GM12878 (cell line): Measurements from ENCODE around the gene TENT5A.

Experiments used
- CTCF ChIP-seq, 3 experiments: IDR thresholded peaks in 2 of 3; conservative IDR thresholded peaks in 1 of 3; 2 replicates each; pipeline ENCODE4 v1.5.1; 2011; ENCODE audit warnings: low read depth in 3 of 3, low read length in 3 of 3, mild to moderate bottlenecking in 3 of 3, control low read depth in 2 of 3, moderate library complexity in 2 of 3, inconsistent platforms in 1 of 3, mixed read lengths in 1 of 3; ENCODE audit not compliant: control insufficient read depth in 2 of 3, insufficient read depth in 1 of 3; ENCODE audit errors: extremely low read depth in 1 of 3
- MYC ChIP-seq: IDR thresholded peaks from 2 replicates; pipeline ENCODE4 v1.6.1; 2011; ENCODE audit warnings: mild to moderate bottlenecking, low read length, moderate library complexity, inconsistent platforms; ENCODE audit not compliant: insufficient read depth, insufficient replicate concordance, insufficient read length, severe bottlenecking

GRCh38 chr6:81713205-81713604 lies 39.3 kb downstream of the TENT5A start:
- TF ChIP-seq CTCF (IDR thresholded peaks at IDR 0.05 in 2 of 3, conservative IDR thresholded peaks at IDR 0.05 in 1 of 3; ENCODE audit: control insufficient read depth in 2 of 3, extremely low read depth in 1 of 3, insufficient read depth in 1 of 3, low read depth in 3 of 3, low read length in 3 of 3) (no peak), MYC (no peak)
